ENCODE results near the gene ACTMAP. TPM values are rescaled to one million over a fixed set of nuclear protein-coding genes. Genes with fewer than 3 reads are reported as not detected.

ACTMAP gene
- total and polyA plus RNA-seq, 2 experiments from 2014 or later, result 9.6 to 30.4 TPM

- no peak for TF ChIP-seq CTCF (IDR thresholded peaks at IDR 0.05; ENCODE audit: low read depth, low read length)
- no peak overlapping the region for H3K4me3 ChIP-seq
- DNase-seq (ENCODE audit: low read depth in 1 of 2, low spot score in 1 of 2), result no peak
- no peaks in the 10 kb centered on the region for H3K4me1 ChIP-seq (ENCODE audit: low read depth)
- H3K27me3 ChIP-seq, result no peaks in the 10 kb centered on the region
- H3K9me3 ChIP-seq (ENCODE audit: low read depth), result no peaks in the 10 kb centered on the region
- H3K36me3 ChIP-seq, result peaks cover 16% of the 10 kb centered on the region
- peak overlapping the region; percentile 50 for H3K27ac ChIP-seq
Observed at GRCh38 chr19:40739871-40740703, 10.2 kb downstream of the ACTMAP start.

GRCh38 chr19:40739030-40739839 lies 11.0 kb downstream of the ACTMAP start:
- no peak for DNase-seq (ENCODE audit: low read depth in 1 of 2, low spot score in 1 of 2)
- H3K4me3 ChIP-seq, result no peak overlapping the region
- H3K27me3 ChIP-seq, result no peaks in the 10 kb centered on the region
- no peak for TF ChIP-seq CTCF (IDR thresholded peaks at IDR 0.05; ENCODE audit: low read depth, low read length)
- peaks cover 16% of the 10 kb centered on the region for H3K36me3 ChIP-seq
- H3K9me3 ChIP-seq (ENCODE audit: low read depth), result no peaks in the 10 kb centered on the region
- peak overlapping the region; percentile 28 for H3K27ac ChIP-seq
- H3K4me1 ChIP-seq (ENCODE audit: low read depth), result no peaks in the 10 kb centered on the region

DNA sequence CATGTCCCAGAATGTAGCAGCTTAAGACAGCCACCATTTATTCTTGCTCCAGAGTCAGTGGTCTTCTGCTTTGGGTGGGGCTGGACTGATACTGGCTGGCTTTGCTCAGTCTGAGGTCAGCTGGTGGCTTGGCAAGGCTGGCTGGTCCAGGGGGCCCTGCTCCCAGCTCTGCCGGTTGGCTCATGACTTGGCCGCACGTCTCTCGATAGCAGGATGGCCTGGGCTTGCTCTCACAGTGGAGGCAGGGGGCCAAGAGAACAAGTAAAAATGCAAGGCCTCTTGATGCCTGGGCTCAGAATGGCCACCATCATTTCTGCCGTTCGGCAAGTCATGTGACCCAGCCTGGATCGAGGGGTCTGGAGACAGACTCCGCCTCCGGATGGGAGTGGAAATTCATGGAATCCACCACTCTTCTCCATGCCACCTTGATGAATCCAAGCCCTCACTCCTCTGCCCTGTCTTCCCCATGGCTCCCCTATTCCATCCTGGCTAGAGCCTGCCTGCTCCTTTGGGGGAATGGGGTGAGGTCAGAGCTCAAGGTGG lies 13.1 kb downstream of the ACTMAP start:
- TF ChIP-seq CTCF (IDR thresholded peaks at IDR 0.05; ENCODE audit: low read depth, low read length), result no peak
- Histone ChIP-seq H3K4me3 (no peak overlapping the region), H3K27ac (no peak overlapping the region), H3K27me3 (no peaks in the 10 kb centered on the region), H3K9me3 (ENCODE audit: low read depth) (no peaks in the 10 kb centered on the region), H3K36me3 (peaks cover 29% of the 10 kb centered on the region), H3K4me1 (ENCODE audit: low read depth) (no peaks in the 10 kb centered on the region)
- DNase-seq (ENCODE audit: low read depth in 1 of 2, low spot score in 1 of 2), result no peak

DNA sequence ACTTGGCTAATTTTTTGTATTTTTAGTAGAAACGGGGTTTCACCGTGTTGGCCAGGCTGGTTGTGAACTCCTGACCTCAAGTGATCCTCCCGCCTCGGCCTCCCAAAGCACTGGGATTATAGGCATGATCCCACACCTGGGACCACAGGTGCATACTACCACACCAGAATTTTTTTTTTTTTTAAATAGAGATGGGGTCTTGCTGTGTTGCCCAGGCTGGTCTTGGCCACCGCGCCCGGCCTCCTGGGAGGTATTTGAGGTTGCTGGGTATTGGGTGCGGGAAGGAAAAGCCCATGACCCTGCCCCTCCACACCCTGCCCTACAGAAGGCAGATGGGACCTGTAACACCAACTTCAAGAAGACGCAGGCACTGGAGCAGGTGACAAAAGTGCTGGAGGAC lies 13.6 kb downstream of the ACTMAP start:
- H3K4me1 ChIP-seq (ENCODE audit: low read depth), result no peaks in the 10 kb centered on the region
- DNase-seq (ENCODE audit: low read depth in 1 of 2, low spot score in 1 of 2), result no peak
- no peak overlapping the region for H3K27ac ChIP-seq
- H3K4me3 ChIP-seq, result no peak overlapping the region
- no peaks in the 10 kb centered on the region for H3K9me3 ChIP-seq (ENCODE audit: low read depth)
- no peaks in the 10 kb centered on the region for H3K27me3 ChIP-seq
- TF ChIP-seq CTCF (IDR thresholded peaks at IDR 0.05; ENCODE audit: low read depth, low read length), result no peak
- peaks cover 29% of the 10 kb centered on the region for H3K36me3 ChIP-seq

- Histone ChIP-seq H3K4me3 (no peak overlapping the region), H3K36me3 (peaks cover 38% of the 10 kb centered on the region), H3K9me3 (ENCODE audit: low read depth) (no peaks in the 10 kb centered on the region), H3K4me1 (ENCODE audit: low read depth) (no peaks in the 10 kb centered on the region), H3K27me3 (no peaks in the 10 kb centered on the region), H3K27ac (no peak overlapping the region)
- no peak for TF ChIP-seq CTCF (IDR thresholded peaks at IDR 0.05; ENCODE audit: low read depth, low read length)
- DNase-seq (ENCODE audit: low read depth in 1 of 2, low spot score in 1 of 2), result no peak
Observed at GRCh38 chr19:40735013-40735771, 15.1 kb downstream of the ACTMAP start.
